ENCODE results near the gene HEBP2.

GRCh38 chr6:138386897-138387296 lies 17.1 kb upstream of the HEBP2 start:
- no peak for TF ChIP-seq CTCF (IDR thresholded peaks at IDR 0.05 in 8 of 11, conservative IDR thresholded peaks at IDR 0.05 in 3 of 11)
- no peak for TF ChIP-seq POLR2AphosphoS5 (IDR thresholded peaks at IDR 0.05)
